Endodermal cell (in vitro differentiated cells): ENCODE results near the gene CELF2. TPM values are rescaled to one million over a fixed set of nuclear protein-coding genes. Genes with fewer than 3 reads are reported as not detected.

Experiments
- DNase-seq: peaks from one replicate; pipeline ENCODE4 v3.0.0-alpha.2; 2017
- H3K27ac ChIP-seq: 2 replicates; pipeline ENCODE4 v1.5.1; 2013; ENCODE audit warnings: mild to moderate bottlenecking, low read depth, low read length, moderate library complexity
- H3K27me3 ChIP-seq: 2 replicates; pipeline ENCODE4 v1.6.1; 2013; ENCODE audit warnings: mild to moderate bottlenecking, low read length, moderate library complexity; ENCODE audit not compliant: insufficient read depth, control insufficient read depth, poor library complexity, severe bottlenecking
- H3K36me3 ChIP-seq: 2 replicates; pipeline ENCODE4 v1.7.0; 2013; ENCODE audit warnings: mild to moderate bottlenecking, low read length, moderate library complexity; ENCODE audit not compliant: control insufficient read depth, insufficient read depth
- H3K4me1 ChIP-seq: one replicate; pipeline ENCODE4 v1.7.0; 2013; ENCODE audit warnings: low read length; ENCODE audit not compliant: control insufficient read depth, insufficient read depth
- H3K4me3 ChIP-seq: 2 replicates; pipeline ENCODE4 v1.5.1; 2013; ENCODE audit warnings: mild to moderate bottlenecking, low read length, moderate library complexity
- H3K9ac ChIP-seq: 2 replicates; pipeline ENCODE4 v1.6.1; 2013; ENCODE audit warnings: mild to moderate bottlenecking, low read length, moderate library complexity; ENCODE audit not compliant: poor library complexity, severe bottlenecking; ENCODE audit errors: extremely low read depth
- H3K9me3 ChIP-seq: 2 replicates; pipeline ENCODE4 v1.6.1; 2013; ENCODE audit warnings: mild to moderate bottlenecking, low read length, moderate library complexity; ENCODE audit not compliant: control insufficient read depth
- H3K27ac Mint-ChIP-seq: 2 replicates; pipeline ENCODE4 v1.8.0; 2020; ENCODE audit warnings: mixed read lengths
- H3K27me3 Mint-ChIP-seq: 2 replicates; pipeline ENCODE4 v1.8.0; 2021; ENCODE audit warnings: mild to moderate bottlenecking, mixed read lengths; ENCODE audit not compliant: insufficient read depth
- H3K36me3 Mint-ChIP-seq: 2 replicates; pipeline ENCODE4 v1.8.0; 2020; ENCODE audit warnings: low read depth, mixed read lengths
- H3K4me1 Mint-ChIP-seq: 2 replicates; pipeline ENCODE4 v1.8.0; 2020; ENCODE audit warnings: mixed read lengths
- H3K4me3 Mint-ChIP-seq: 2 replicates; pipeline ENCODE4 v1.8.0; 2020; ENCODE audit warnings: mild to moderate bottlenecking, moderate library complexity, mixed read lengths
- H3K9me3 Mint-ChIP-seq: 2 replicates; pipeline ENCODE4 v1.8.0; 2020; ENCODE audit warnings: mild to moderate bottlenecking, mixed read lengths
- WGBS, 2 experiments: methylation state at CpG; one replicate each; pipeline versions ENCODE4 v1.1.5 to v1.1.7; 2013; ENCODE audit warnings: missing lambda C conversion rate in 2 of 2, mixed read lengths in 1 of 2; ENCODE audit not compliant: insufficient coverage in 1 of 2, insufficient read length in 1 of 2; 5-methylcytosine and 5-hydroxymethylcytosine counted together
- total RNA-seq, 2 donors: library from RNA; stranded (reverse); fragmentation: NEBNext Ultra II Directional in 1 of 2; extraction: Animal tissue kit (Norgen Biotek cat#: 25700) in 1 of 2; gene quantifications; 2 replicates in 1 of 2; 3 replicates in 1 of 2; pipeline ENCODE4 v1.2.1, GENCODE V29; 2021
- TF ChIP-seq, protein P1 (sequence below): fragments of 200-600 bp; sonication (generic); conservative IDR thresholded peaks from 2 replicates; pipeline ENCODE4 v1.5.0; 2021; ENCODE audit warnings: antibody characterized with exemption, mild to moderate bottlenecking

CELF2 gene
- total RNA-seq, 2 donors from 2014 or later = 79.9 to 96.1 TPM

DNA sequence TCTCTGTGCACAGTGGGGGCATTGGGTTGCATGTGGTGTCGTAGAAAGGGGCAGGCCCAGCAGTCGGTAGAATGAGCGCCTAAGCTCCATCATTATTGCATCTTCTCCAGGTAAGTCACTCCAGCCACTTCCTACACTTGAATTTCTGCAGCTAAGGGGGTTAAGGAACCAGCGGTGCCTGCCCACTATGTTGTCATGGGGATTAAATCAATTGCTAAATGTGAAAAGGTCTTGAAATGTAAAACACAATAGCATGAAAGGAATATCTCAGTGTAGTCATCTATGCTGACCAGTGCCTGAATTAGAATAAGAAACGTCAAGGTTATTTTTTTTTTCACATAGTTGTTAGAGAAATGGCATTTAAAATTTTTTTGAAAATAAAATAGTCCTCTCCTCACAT lies 15.2 kb upstream of the CELF2 start:
- peaks cover 26% of the 10 kb centered on the region for H3K4me1 Mint-ChIP-seq
- Histone ChIP-seq H3K9ac (no peak overlapping the region), H3K9me3 (peaks cover 4% of the 10 kb centered on the region), H3K27me3 (no peaks in the 10 kb centered on the region), H3K4me1 (peaks cover 18% of the 10 kb centered on the region), H3K4me3 (no peak overlapping the region), H3K27ac (no peak overlapping the region), H3K36me3 (no peaks in the 10 kb centered on the region)
- TF ChIP-seq, protein P1, sequence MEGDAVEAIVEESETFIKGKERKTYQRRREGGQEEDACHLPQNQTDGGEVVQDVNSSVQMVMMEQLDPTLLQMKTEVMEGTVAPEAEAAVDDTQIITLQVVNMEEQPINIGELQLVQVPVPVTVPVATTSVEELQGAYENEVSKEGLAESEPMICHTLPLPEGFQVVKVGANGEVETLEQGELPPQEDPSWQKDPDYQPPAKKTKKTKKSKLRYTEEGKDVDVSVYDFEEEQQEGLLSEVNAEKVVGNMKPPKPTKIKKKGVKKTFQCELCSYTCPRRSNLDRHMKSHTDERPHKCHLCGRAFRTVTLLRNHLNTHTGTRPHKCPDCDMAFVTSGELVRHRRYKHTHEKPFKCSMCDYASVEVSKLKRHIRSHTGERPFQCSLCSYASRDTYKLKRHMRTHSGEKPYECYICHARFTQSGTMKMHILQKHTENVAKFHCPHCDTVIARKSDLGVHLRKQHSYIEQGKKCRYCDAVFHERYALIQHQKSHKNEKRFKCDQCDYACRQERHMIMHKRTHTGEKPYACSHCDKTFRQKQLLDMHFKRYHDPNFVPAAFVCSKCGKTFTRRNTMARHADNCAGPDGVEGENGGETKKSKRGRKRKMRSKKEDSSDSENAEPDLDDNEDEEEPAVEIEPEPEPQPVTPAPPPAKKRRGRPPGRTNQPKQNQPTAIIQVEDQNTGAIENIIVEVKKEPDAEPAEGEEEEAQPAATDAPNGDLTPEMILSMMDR = no peak
- H3K27ac Mint-ChIP-seq = no peak overlapping the region
- peaks cover 5% of the 10 kb centered on the region for H3K9me3 Mint-ChIP-seq
- H3K36me3 Mint-ChIP-seq = no peaks in the 10 kb centered on the region
- no peaks in the 10 kb centered on the region for H3K27me3 Mint-ChIP-seq
- WGBS, 2 experiments = 81 to 85% methylated on average over 3 to 5 of the region's 5 CpGs
- no peak overlapping the region for H3K4me3 Mint-ChIP-seq
- DNase-seq = no peak

DNA sequence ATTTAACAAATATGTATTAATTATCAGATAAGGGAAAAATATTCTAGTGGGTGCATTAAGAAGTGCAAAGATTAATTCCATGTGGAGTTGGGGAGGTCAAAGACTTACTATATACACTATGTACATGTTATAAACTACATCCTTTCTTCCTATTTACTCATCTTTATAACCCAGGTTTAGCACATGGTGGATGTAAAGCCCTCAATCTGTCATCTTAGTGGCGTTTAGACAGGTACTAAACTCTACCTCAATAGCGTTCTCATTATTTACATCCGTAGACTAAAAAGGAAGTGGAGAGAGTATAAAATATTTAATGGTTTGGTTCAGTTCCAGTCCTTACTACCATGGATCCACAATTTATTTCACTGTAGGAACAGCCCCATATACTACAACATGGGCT lies 14.8 kb upstream of the CELF2 start:
- 81 to 100% methylated on average over 1 to 2 of the region's 3 CpGs for WGBS, 2 experiments
- H3K4me3 ChIP-seq = no peak overlapping the region
- no peak overlapping the region for H3K9ac ChIP-seq
- DNase-seq = no peak
- Mint-ChIP-seq H3K36me3 (no peaks in the 10 kb centered on the region), H3K27ac (no peak overlapping the region), H3K4me3 (no peak overlapping the region), H3K27me3 (no peaks in the 10 kb centered on the region), H3K4me1 (peaks cover 30% of the 10 kb centered on the region), H3K9me3 (peaks cover under 1% of the 10 kb centered on the region)
- TF ChIP-seq, protein P1 = no peak
- H3K27ac ChIP-seq = no peak overlapping the region
- peaks cover 18% of the 10 kb centered on the region for H3K4me1 ChIP-seq
- no peaks in the 10 kb centered on the region for H3K27me3 ChIP-seq
- no peaks in the 10 kb centered on the region for H3K9me3 ChIP-seq
- no peaks in the 10 kb centered on the region for H3K36me3 ChIP-seq

DNA sequence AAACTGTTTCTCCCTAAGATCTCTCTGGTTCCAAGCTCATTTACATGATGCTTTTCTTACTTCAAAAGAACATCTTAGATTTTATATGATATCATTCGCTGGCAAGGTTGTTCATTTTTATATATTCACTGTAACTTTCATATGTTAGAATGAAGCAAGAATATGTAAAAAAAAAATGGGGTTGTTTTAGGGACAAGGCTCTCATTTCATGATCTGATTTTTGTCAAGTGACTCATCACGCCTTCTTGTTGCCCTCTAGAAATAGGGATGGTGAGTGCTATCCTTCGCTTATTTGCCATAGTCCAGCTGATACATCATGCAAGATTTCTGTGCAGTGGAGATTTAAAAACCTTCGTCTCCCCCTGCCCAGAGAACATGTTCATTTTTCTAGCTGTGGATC lies 14.0 kb upstream of the CELF2 start:
- Mint-ChIP-seq H3K9me3 (no peaks in the 10 kb centered on the region), H3K27ac (no peak overlapping the region), H3K27me3 (no peaks in the 10 kb centered on the region), H3K4me3 (no peak overlapping the region), H3K4me1 (peaks cover 38% of the 10 kb centered on the region), H3K36me3 (no peaks in the 10 kb centered on the region)
- TF ChIP-seq, protein P1 = no peak
- H3K9me3 ChIP-seq = no peaks in the 10 kb centered on the region
- no peak overlapping the region for H3K4me3 ChIP-seq
- H3K36me3 ChIP-seq = no peaks in the 10 kb centered on the region
- no peak overlapping the region for H3K9ac ChIP-seq
- WGBS, 2 experiments = 94 to 96% methylated on average over 3 to 4 of the region's 4 CpGs
- H3K4me1 ChIP-seq = peaks cover 18% of the 10 kb centered on the region
- no peak overlapping the region for H3K27ac ChIP-seq
- no peak for DNase-seq
- H3K27me3 ChIP-seq = no peaks in the 10 kb centered on the region
